HepG2 (cell line): Measurements from ENCODE around the gene SLC4A11. TPM values are rescaled to one million over a fixed set of nuclear protein-coding genes. Genes with fewer than 3 reads are reported as not detected.
A peak's percentile ranks its signal among the peaks of the same experiment; 100 is the strongest.

Experiments used
- ARID2 ChIP-seq: sonication (generic); formaldehyde crosslinking; IDR thresholded peaks from 2 replicates; pipeline ENCODE4 v1.8.1; 2022; ENCODE audit warnings: mild to moderate bottlenecking, missing genetic modification reagents, borderline replicate concordance
- BRCA1 ChIP-seq: sonication (generic); formaldehyde crosslinking; IDR thresholded peaks from 2 replicates; pipeline ENCODE4 v1.4.0; 2020; ENCODE audit warnings: missing genetic modification reagents
- HOXA3 ChIP-seq: sonication (generic); formaldehyde crosslinking; IDR thresholded peaks from 2 replicates; pipeline ENCODE4 v1.5.0; 2020; ENCODE audit warnings: missing genetic modification reagents
- IRX3 ChIP-seq: sonication (generic); formaldehyde crosslinking; IDR thresholded peaks from 2 replicates; pipeline ENCODE4 v1.8.1; 2023; ENCODE audit warnings: mild to moderate bottlenecking, low read depth, missing genetic modification reagents, borderline replicate concordance
- POLR2G ChIP-seq: fragments of 200-400 bp; formaldehyde crosslinking; IDR thresholded peaks from 2 replicates; pipeline ENCODE4 v1.6.1; 2018; ENCODE audit warnings: mild to moderate bottlenecking, low read depth, low read length, moderate library complexity
- SP1 ChIP-seq, 2 experiments: fragments of 450-650 bp in 1 of 2; sonication (generic) in 1 of 2; formaldehyde crosslinking in 1 of 2; IDR thresholded peaks; 2 replicates each; pipeline versions ENCODE4 v1.4.0 to v1.6.1; 2016 to 2020; ENCODE audit warnings: missing genetic modification reagents in 1 of 2
- TSC22D2 ChIP-seq: sonication (generic); formaldehyde crosslinking; IDR thresholded peaks from 2 replicates; pipeline ENCODE4 v1.5.1; 2020; ENCODE audit warnings: missing genetic modification reagents, mild to moderate bottlenecking, borderline replicate concordance
- XBP1 ChIP-seq: sonication (generic); formaldehyde crosslinking; IDR thresholded peaks from 2 replicates; pipeline ENCODE4 v1.5.0; 2020; ENCODE audit warnings: missing genetic modification reagents
- ZFAT ChIP-seq: sonication (generic); formaldehyde crosslinking; conservative IDR thresholded peaks from 2 replicates; pipeline ENCODE4 v1.8.1; 2023; ENCODE audit warnings: missing genetic modification reagents, inconsistent platforms
- ZNF761 ChIP-seq: sonication (generic); formaldehyde crosslinking; conservative IDR thresholded peaks from 2 replicates; pipeline ENCODE4 v1.4.0; 2020; ENCODE audit warnings: mild to moderate bottlenecking, missing genetic modification reagents
- polyA plus RNA-seq, 8 experiments: library from polyadenylated mRNA; depleted of rRNA in 3 of 8; stranded (reverse) in 7 of 8; unstranded in 1 of 8; fragments of >200 nt; fragmentation: Illumina TruSeq in 4 of 8; extraction: Trizol in 4 of 8; gene quantifications; 2 replicates each; pipeline versions ENCODE4 v1.2.1 to v1.2.3, GENCODE V29; 2011 to 2016; ENCODE audit warnings: low read depth in 4 of 8, missing spikeins in 1 of 8, mixed read lengths in 1 of 8; ENCODE audit not compliant: insufficient read depth in 1 of 8
- total RNA-seq, 5 experiments: library from RNA; depleted of rRNA; stranded (reverse); fragments of >200 nt; fragmentation: Illumina TruSeq; extraction: Trizol; gene quantifications; 2 replicates each; pipeline ENCODE4 v1.2.3, GENCODE V29; 2016; ENCODE audit warnings: low read depth in 1 of 5
- TF ChIP-seq, protein P1 (sequence below): sonication (generic); formaldehyde crosslinking; IDR thresholded peaks from 2 replicates; pipeline ENCODE4 v1.4.0; 2020; ENCODE audit warnings: missing genetic modification reagents; ENCODE audit errors: not compliant biosample characterization
- TF ChIP-seq, protein P2 (sequence below), 2 experiments: IDR thresholded peaks; 2 replicates each; pipeline ENCODE4 v1.6.1; 2011 to 2012; ENCODE audit warnings: low read length in 2 of 2, borderline replicate concordance in 1 of 2, low read depth in 1 of 2, mild to moderate bottlenecking in 1 of 2, moderate library complexity in 1 of 2
- TF ChIP-seq, protein P3 (sequence below): sonication (generic); formaldehyde crosslinking; IDR thresholded peaks from 2 replicates; pipeline ENCODE4 v1.5.1; 2020; ENCODE audit warnings: missing genetic modification reagents, mild to moderate bottlenecking, borderline replicate concordance
- TF ChIP-seq, protein P4 (sequence below), 2 experiments: sonication (generic) in 1 of 2; formaldehyde crosslinking in 1 of 2; IDR thresholded peaks; 2 replicates each; pipeline versions ENCODE4 v1.4.0 to v1.6.1; 2018 to 2020; ENCODE audit warnings: missing genetic modification reagents in 2 of 2, borderline replicate concordance in 1 of 2, low read depth in 1 of 2, mild to moderate bottlenecking in 1 of 2, missing biosample characterization in 1 of 2
- TF ChIP-seq, protein P5 (sequence below): sonication (generic); formaldehyde crosslinking; IDR thresholded peaks from 2 replicates; pipeline ENCODE4 v1.4.0; 2020; ENCODE audit warnings: missing genetic modification reagents
- TF ChIP-seq, protein P6 (sequence below): IDR thresholded peaks from 2 replicates; pipeline ENCODE4 v1.6.1; 2016; ENCODE audit warnings: mild to moderate bottlenecking
- TF ChIP-seq, protein P7 (sequence below): sonication (generic); formaldehyde crosslinking; IDR thresholded peaks from 2 replicates; pipeline ENCODE4 v1.8.1; 2023; ENCODE audit warnings: mild to moderate bottlenecking, missing genetic modification reagents

The SLC4A11 gene
- total and polyA plus RNA-seq, 2 of the 13 experiments (the other 11 are each of a cell fraction or from before 2014, with no cell fraction given): 3.9 to 27.0 TPM

DNA sequence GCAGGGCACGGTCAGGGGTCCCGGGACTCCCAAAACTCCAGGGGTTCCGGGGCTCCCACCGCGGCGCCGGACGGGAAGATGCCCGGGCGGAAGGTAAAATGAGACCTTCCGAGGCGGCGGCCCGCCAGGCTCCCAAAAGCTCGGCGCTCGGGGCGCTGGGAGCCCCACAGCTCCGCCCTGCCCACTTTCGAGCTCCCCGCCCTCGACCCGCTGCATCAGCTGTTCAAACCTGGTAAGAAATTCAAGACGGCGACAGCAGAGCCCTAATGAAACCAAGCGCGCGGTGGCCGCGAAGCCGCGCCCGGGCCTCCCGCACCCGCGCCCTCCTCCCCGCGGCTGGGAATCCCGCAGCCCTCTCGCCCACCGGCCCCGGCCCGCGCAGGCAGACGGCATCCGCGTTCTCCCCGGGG lies 369 bp downstream of the SLC4A11 start (continued):
- TF ChIP-seq POLR2G (no peak), XBP1 (CRISPR knock-in tag) (no peak), ARID2 (CRISPR knock-in tag) (peak; percentile 70; the same call in 1 of the 2 replicates), HOXA3 (no peak), BRCA1 (CRISPR knock-in tag) (no peak), TSC22D2 (CRISPR knock-in tag) (no peak), IRX3 (0 out of 2 replicates have a peak, but pooled peaks have one; percentile 72), SP1 (IDR thresholded peaks at IDR 0.05) (no peak), SP1 (CRISPR knock-in tag; IDR thresholded peaks at IDR 0.05) (no peak), ZFAT (CRISPR knock-in tag) (no peak), ZNF761 (CRISPR knock-in tag) (0 out of 2 replicates have a peak, but pooled peaks have one; percentile 35)
- TF ChIP-seq, protein P1, sequence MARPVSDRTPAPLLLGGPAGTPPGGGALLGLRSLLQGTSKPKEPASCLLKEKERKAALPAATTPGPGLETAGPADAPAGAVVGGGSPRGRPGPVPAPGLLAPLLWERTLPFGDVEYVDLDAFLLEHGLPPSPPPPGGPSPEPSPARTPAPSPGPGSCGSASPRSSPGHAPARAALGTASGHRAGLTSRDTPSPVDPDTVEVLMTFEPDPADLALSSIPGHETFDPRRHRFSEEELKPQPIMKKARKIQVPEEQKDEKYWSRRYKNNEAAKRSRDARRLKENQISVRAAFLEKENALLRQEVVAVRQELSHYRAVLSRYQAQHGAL (CRISPR knock-in tag): peak; percentile 20
- TF ChIP-seq, protein P2, sequence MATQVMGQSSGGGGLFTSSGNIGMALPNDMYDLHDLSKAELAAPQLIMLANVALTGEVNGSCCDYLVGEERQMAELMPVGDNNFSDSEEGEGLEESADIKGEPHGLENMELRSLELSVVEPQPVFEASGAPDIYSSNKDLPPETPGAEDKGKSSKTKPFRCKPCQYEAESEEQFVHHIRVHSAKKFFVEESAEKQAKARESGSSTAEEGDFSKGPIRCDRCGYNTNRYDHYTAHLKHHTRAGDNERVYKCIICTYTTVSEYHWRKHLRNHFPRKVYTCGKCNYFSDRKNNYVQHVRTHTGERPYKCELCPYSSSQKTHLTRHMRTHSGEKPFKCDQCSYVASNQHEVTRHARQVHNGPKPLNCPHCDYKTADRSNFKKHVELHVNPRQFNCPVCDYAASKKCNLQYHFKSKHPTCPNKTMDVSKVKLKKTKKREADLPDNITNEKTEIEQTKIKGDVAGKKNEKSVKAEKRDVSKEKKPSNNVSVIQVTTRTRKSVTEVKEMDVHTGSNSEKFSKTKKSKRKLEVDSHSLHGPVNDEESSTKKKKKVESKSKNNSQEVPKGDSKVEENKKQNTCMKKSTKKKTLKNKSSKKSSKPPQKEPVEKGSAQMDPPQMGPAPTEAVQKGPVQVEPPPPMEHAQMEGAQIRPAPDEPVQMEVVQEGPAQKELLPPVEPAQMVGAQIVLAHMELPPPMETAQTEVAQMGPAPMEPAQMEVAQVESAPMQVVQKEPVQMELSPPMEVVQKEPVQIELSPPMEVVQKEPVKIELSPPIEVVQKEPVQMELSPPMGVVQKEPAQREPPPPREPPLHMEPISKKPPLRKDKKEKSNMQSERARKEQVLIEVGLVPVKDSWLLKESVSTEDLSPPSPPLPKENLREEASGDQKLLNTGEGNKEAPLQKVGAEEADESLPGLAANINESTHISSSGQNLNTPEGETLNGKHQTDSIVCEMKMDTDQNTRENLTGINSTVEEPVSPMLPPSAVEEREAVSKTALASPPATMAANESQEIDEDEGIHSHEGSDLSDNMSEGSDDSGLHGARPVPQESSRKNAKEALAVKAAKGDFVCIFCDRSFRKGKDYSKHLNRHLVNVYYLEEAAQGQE (IDR thresholded peaks at IDR 0.05; ENCODE audit: borderline replicate concordance in 1 of 2, low read depth in 1 of 2, low read length in 2 of 2): no peak
- TF ChIP-seq, protein P3, sequence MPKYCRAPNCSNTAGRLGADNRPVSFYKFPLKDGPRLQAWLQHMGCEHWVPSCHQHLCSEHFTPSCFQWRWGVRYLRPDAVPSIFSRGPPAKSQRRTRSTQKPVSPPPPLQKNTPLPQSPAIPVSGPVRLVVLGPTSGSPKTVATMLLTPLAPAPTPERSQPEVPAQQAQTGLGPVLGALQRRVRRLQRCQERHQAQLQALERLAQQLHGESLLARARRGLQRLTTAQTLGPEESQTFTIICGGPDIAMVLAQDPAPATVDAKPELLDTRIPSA (CRISPR knock-in tag): no peak
- TF ChIP-seq, protein P4, sequence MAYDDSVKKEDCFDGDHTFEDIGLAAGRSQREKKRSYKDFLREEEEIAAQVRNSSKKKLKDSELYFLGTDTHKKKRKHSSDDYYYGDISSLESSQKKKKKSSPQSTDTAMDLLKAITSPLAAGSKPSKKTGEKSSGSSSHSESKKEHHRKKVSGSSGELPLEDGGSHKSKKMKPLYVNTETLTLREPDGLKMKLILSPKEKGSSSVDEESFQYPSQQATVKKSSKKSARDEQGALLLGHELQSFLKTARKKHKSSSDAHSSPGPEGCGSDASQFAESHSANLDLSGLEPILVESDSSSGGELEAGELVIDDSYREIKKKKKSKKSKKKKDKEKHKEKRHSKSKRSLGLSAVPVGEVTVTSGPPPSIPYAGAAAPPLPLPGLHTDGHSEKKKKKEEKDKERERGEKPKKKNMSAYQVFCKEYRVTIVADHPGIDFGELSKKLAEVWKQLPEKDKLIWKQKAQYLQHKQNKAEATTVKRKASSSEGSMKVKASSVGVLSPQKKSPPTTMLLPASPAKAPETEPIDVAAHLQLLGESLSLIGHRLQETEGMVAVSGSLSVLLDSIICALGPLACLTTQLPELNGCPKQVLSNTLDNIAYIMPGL (CRISPR knock-in tag; IDR thresholded peaks at IDR 0.05; ENCODE audit: borderline replicate concordance in 1 of 2, low read depth in 1 of 2): no peak
- TF ChIP-seq, protein P5, sequence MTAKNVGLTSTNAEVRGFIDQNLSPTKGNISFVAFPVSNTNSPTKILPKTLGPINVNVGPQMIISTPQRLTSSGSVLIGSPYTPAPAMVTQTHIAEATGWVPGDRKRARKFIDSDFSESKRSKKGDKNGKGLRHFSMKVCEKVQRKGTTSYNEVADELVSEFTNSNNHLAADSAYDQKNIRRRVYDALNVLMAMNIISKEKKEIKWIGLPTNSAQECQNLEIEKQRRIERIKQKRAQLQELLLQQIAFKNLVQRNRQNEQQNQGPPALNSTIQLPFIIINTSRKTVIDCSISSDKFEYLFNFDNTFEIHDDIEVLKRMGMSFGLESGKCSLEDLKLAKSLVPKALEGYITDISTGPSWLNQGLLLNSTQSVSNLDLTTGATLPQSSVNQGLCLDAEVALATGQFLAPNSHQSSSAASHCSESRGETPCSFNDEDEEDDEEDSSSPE (CRISPR knock-in tag): no peak
- TF ChIP-seq, protein P6, sequence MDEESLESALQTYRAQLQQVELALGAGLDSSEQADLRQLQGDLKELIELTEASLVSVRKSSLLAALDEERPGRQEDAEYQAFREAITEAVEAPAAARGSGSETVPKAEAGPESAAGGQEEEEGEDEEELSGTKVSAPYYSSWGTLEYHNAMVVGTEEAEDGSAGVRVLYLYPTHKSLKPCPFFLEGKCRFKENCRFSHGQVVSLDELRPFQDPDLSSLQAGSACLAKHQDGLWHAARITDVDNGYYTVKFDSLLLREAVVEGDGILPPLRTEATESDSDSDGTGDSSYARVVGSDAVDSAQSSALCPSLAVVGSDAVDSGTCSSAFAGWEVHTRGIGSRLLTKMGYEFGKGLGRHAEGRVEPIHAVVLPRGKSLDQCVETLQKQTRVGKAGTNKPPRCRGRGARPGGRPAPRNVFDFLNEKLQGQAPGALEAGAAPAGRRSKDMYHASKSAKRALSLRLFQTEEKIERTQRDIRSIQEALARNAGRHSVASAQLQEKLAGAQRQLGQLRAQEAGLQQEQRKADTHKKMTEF (CRISPR knock-in tag): no peak
- TF ChIP-seq, protein P7, sequence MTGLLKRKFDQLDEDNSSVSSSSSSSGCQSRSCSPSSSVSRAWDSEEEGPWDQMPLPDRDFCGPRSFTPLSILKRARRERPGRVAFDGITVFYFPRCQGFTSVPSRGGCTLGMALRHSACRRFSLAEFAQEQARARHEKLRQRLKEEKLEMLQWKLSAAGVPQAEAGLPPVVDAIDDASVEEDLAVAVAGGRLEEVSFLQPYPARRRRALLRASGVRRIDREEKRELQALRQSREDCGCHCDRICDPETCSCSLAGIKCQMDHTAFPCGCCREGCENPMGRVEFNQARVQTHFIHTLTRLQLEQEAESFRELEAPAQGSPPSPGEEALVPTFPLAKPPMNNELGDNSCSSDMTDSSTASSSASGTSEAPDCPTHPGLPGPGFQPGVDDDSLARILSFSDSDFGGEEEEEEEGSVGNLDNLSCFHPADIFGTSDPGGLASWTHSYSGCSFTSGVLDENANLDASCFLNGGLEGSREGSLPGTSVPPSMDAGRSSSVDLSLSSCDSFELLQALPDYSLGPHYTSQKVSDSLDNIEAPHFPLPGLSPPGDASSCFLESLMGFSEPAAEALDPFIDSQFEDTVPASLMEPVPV (CRISPR knock-in tag): peak; percentile 75
